Measurements from ENCODE around the gene LGMN.
A peak's percentile ranks its signal among the peaks of the same experiment; 100 is the strongest.

Gene LGMN

GRCh38 chr14:92724516-92725340 is 23.7 kb downstream of the LGMN start:
- no peak for DNase-seq

- no peak for DNase-seq
Observed at GRCh38 chr14:92719890-92720323, 28.5 kb downstream of the LGMN start.

DNA sequence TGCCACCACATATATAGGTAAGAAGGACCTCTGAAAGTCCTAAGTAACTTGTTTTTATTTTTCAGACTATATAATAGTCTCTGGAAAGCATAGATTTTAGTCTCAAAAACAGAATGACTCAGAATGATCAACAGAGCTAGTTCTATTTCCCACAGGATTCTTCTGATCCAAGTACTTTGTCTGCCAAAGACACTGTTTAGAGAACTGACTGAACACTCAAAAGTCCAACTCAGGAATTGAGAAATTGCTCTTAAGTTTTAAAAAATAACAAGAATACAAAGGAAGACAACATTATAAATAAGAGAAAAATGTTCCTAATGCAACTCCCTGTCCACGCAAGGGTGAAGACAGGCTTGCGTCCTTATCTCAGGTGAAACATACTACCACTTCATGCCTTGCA is 29.0 kb downstream of the LGMN start:
- no peak for DNase-seq

DNA sequence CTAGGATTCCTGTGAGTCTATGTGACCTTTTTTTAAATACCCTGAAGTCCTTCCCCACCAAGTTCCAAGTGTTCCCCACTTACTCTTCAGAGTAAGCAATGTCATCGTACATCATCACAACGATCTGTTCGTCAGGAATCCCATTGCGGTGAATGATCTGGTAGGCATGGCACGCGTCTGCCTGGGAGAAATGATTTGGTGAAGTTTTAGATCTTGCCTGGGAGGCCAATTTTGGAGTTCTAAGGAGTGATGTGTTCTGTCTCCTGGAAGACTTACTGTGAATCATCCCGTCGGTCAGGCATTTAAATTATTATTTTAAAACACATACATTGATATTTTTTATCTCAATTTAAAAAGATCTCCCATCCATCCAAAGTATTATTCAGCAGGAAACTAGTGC is 29.8 kb downstream of the LGMN start:
- DNase-seq, result no peak

DNA sequence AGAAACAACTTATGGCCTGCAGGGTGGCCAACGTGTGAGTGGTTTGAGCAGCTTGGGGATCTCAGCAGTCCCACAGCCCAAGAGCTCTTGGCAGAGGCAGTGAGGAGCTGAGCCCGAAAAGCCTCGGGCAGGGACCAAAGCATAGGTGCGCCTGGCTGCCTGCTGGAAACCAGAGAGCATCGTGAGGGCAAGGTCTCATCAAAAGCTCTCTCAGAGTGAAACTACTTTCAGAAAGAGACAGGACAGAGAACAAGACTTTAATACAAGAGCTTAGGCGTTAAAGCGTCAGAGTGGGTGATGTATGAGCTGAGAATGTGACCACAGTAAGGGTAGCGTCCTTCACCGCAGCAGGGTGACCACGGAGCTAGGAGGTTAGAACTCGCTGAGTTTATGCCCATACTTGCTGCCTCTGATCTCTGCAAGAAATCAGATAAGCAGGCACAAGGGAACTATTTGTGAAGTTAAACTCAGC is 30.8 kb downstream of the LGMN start:
- no peak for DNase-seq

DNA sequence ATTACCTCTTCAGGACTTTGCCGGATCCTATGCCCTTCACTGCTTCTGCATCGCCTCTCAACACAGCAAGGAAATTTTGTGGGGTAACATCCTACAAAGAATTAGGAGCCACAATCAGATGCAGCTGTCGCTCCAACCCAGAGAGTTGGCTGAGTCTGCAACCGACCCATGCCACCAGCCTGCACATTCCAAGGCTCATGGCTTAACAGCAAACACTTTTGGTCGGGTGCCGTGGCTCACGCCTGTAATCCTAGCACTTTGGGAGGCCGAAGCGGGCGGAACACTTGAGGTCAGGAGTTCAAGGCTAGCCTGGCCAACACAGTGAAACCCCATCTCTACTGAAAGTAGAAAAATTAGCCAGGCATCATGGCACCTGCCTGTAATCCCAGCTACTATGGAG is 32.3 kb downstream of the LGMN start:
- no peak for DNase-seq

DNA sequence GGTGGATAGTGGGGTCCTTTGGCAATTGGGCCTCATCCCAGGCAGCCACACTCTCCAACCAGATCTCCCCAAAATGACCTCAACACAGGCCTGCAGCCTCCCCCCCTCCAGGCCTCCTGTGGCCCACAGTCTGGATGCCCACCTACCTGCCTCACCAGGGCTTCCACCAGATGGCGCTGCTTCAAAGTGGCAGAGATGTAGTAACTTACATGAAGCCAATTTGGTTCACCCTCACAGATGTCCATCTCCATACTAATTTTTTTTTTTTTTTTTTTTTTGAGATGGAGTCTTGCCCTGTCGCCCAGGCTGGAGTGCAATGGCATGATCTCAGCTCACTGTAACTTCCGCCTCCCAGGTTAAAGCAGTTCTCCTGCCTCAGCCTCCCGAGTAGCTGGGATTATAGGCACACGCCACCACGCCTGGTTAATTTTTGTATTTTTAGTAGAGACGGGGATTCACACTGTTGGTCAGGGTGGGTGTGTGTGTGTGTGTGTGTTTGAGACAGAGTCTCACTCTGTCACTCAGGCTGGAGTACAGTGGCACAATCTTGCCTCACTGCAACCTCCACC is 33.6 kb downstream of the LGMN start:
- DNase-seq, result peak; percentile 79

GRCh38 chr14:92712654-92713051 is 35.8 kb downstream of the LGMN start:
- DNase-seq, result no peak

GRCh38 chr14:92711976-92712653 is 36.3 kb downstream of the LGMN start:
- no peak for DNase-seq

GRCh38 chr14:92710001-92710341 is 38.5 kb downstream of the LGMN start:
- DNase-seq, result no peak

GRCh38 chr14:92709340-92710000 is 39.0 kb downstream of the LGMN start:
- DNase-seq, result no peak

DNA sequence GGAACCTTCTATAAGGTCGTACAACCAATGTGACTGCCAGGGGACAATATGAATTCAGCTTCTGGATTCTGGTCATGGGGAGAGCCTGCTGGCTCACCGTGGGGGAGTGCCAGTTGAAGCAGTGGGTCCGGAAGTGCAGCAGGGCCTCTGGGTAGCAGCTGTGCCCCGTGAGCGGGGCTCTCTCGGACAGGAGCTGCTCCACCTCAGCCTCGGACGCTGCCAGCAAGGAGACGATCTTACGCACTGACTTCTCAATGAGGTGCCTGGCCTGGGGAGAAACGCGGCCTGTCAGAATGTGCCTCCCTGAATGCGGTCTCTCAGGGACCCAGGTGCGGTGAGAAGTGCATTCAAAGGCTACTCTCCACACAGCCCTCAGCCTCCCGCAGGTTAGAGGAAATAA is 42.0 kb downstream of the LGMN start:
- DNase-seq, result no peak

- no peak for DNase-seq
Observed at GRCh38 chr14:92704821-92705220, 43.6 kb downstream of the LGMN start.

DNA sequence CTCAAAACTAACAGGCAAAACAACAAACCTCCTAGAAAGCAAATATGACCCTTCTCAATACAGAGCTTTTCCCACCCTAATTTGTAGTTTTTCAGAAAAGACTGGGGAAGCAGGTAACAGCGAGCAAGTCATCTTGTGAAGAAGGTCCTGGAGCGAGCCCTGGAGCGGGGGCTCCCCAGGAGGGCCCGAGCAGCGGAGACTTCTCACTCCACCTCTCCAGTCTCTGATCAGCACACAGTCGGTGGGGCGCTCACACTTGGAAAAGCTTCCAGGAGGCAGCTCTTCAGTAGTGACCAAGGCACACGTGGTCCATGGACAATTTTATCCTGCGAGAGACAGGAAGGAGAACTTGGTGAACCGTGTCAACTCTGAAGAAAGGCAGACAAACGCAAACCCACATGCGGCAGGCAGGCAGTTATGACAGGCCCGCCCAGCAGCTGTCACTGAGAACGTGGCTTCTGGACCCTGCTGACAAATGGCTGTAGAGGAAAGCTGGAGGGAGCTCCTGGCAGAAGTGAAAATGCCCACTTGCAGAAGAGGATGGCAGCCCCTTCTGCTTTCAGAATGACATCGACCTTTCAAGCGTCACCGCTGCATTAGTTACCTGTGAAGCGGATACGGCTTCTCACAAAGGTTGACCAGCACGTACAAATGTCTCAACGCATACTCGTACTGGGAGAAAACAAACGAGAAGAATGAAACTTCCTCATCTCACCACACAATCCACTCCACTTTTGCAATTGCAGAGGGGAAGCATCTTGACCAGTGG is 44.2 kb downstream of the LGMN start:
- peak; percentile 18 for DNase-seq

DNA sequence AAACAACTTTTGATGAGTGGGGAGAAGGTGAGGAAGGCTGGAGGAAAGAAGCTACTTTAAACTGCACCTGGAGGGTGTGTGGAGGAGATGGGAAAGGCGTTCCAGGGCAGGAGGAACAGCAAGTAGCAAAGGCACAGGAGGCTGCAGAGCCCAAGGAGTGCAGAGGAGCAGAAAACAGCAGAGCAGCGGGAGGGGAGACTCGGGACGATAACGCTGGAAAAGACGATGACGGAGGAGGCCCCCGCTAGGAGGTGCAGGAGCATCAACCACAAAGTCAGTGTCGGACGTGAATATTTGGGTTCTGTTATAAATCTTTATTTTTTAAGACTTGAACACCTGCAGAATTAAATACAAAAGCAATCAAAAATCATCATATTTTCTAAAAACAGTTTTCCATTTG is 44.9 kb downstream of the LGMN start:
- DNase-seq, result no peak

DNA sequence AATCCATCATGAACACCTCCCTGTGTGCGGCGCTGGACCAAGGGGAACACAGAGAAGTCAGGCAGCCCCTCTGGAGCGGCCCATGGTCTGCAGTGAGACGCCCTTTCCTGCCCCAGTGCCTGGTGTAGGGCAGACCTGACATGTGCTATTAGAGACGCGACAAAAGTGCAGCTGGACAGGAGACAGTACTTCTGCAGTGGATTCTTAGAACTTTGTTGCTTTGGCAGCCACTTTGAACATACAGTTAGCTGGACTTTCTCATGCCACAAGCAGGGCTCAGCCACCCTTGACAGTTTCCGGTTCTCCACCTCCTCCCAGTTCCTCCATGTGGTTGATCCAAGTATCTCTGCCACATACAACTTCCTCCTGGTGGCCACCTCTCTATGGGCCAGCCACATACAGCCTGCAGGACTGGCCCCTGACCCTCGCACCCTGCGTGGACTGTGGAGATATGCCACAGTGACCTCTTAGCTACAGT is 45.9 kb downstream of the LGMN start:
- no peak for DNase-seq

- DNase-seq, result no peak
Observed at GRCh38 chr14:92701826-92702225, 46.6 kb downstream of the LGMN start.

DNA sequence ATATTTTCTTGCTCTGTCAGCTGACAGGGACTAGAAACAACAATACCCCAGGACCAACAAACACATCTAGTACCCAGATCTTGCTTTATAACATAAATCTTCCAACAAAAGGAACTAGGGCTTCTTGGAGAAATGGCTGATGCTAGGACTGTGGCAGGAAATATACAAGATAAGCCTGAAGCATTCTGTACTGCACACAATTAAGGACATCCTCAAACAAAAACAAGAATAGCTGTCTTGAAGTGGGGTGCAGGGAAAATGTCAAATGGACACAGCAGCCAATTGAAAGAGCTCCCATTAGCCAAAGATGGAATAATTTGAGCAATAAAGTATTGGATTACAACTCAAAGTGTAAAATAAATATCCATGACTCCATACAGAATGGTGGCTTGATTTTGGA is 50.0 kb downstream of the LGMN start:
- DNase-seq, result no peak

- DNase-seq, result no peak
Observed at GRCh38 chr14:92696366-92696765, 52.1 kb downstream of the LGMN start.

GRCh38 chr14:92695562-92695961 is 52.9 kb downstream of the LGMN start:
- DNase-seq, result no peak

- DNase-seq, result no peak
Observed at GRCh38 chr14:92694807-92695206, 53.6 kb downstream of the LGMN start.

DNA sequence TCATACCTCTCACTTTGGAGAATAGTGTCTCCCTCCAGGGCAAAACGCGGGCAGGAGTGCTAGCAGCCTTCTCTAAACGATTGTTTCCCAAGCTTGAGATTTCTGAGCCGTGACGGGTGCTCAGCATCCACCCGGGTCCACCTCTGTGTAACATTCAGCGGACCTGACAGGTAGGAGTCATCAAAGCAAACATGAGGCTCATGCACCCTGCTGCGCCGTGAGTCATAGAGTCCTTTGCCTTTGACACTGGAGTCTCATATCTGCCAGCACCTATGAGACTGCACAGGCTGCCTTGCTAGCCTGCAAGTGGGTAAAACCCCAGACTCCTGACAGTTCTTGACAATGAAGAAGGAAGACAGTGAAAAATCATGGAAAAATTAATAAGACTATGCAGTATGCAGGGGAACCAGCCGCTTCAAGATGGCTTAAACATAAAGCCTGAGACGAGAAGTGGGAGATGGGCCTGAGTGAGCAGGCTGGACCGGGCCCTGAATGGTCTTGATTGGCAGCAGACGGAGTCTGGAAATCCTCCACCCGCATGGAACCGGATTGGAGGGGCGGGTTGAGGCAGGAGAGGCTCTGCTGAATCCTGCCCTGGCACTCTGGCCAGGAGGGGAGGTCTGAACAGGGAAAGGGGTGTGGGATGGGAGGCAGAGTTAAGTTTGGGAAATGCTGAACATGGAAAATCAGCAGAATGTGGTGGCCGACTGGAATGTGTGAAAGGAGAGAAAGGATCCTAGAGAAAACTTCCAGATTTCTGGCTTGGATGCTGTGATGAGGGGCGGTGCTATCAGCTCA is 54.2 kb downstream of the LGMN start:
- DNase-seq, result no peak
